Neural cell (in vitro differentiated cells): ENCODE measurements around the gene MRTFB. TPM values are rescaled to one million over a fixed set of nuclear protein-coding genes. Genes with fewer than 3 reads are reported as not detected.

Experiments used
- H2AFZ ChIP-seq: fragments of 200-600, 300-800 bp; sonication (generic), shearing (Covaris generic); 2 replicates; pipeline ENCODE4 v1.6.0; 2014; ENCODE audit warnings: low read depth, mild to moderate bottlenecking, antibody characterized with exemption, low read length, moderate library complexity
- H3F3A ChIP-seq: fragments of 200-600 bp; shearing (Covaris generic); 2 replicates; pipeline ENCODE4 v1.6.1; 2016; ENCODE audit warnings: mild to moderate bottlenecking, moderate library complexity, mixed read lengths, antibody characterized with exemption, low read length; ENCODE audit not compliant: insufficient read depth, poor library complexity, severe bottlenecking
- H3K27ac ChIP-seq: fragments of 200-600, 300-800 bp; sonication (generic), shearing (Covaris generic); 2 replicates; pipeline ENCODE4 v1.5.1; 2014; ENCODE audit warnings: mild to moderate bottlenecking, low read length, moderate library complexity
- H3K27me3 ChIP-seq: fragments of 300-800, 200-600 bp; sonication (generic), shearing (Covaris generic); 2 replicates; pipeline ENCODE4 v1.6.0; 2014; ENCODE audit warnings: mild to moderate bottlenecking, low read depth, low read length, moderate library complexity; ENCODE audit not compliant: insufficient read depth
- H3K36me3 ChIP-seq: fragments of 300-800, 200-600 bp; sonication (generic), shearing (Covaris generic); 2 replicates; pipeline ENCODE4 v1.5.1; 2014; ENCODE audit warnings: mild to moderate bottlenecking, antibody characterized with exemption, low read length, moderate library complexity; ENCODE audit not compliant: insufficient read depth
- H3K4me2 ChIP-seq: fragments of 300-800, 200-600 bp; sonication (generic), shearing (Covaris generic); 2 replicates; pipeline ENCODE4 v1.6.0; 2014; ENCODE audit warnings: mild to moderate bottlenecking, low read length
- H3K4me3 ChIP-seq: fragments of 300-800, 200-600 bp; sonication (generic), shearing (Covaris generic); 2 replicates; pipeline ENCODE4 v1.5.1; 2014; ENCODE audit warnings: mild to moderate bottlenecking, low read length, moderate library complexity
- H3K79me2 ChIP-seq: fragments of 200-600 bp; shearing (Covaris generic); replicated peaks from 2 replicates; pipeline ENCODE4 v1.6.0; 2014; ENCODE audit warnings: mild to moderate bottlenecking, low read length, moderate library complexity; ENCODE audit not compliant: insufficient read depth
- H3K9ac ChIP-seq: fragments of 300-800, 200-600 bp; sonication (generic), shearing (Covaris generic); 2 replicates; pipeline ENCODE4 v1.6.1; 2016; ENCODE audit warnings: mild to moderate bottlenecking, low read length, mixed read lengths
- H3K9me2 ChIP-seq: fragments of 200-600 bp; shearing (Covaris generic); 2 replicates; pipeline ENCODE4 v1.6.1; 2016; ENCODE audit warnings: mild to moderate bottlenecking, low read length, mixed read lengths; ENCODE audit not compliant: insufficient read depth
- H3K9me3 ChIP-seq: fragments of 200-600, 300-800 bp; sonication (generic), shearing (Covaris generic); 2 replicates; pipeline ENCODE4 v1.6.1; 2016; ENCODE audit warnings: mild to moderate bottlenecking, mixed run types, low read length, moderate library complexity, mixed read lengths
- H4K20me1 ChIP-seq: fragments of 200-600 bp; shearing (Covaris generic); 2 replicates; pipeline ENCODE4 v1.6.1; 2016; ENCODE audit warnings: mild to moderate bottlenecking, mixed run types; ENCODE audit not compliant: insufficient read depth
- CTCF ChIP-seq: fragments of 450-650 bp; IDR thresholded peaks from 2 replicates; pipeline ENCODE4 v1.5.1; 2014; ENCODE audit warnings: antibody characterized with exemption, mild to moderate bottlenecking, moderate library complexity; ENCODE audit not compliant: poor library complexity, severe bottlenecking
- EP300 ChIP-seq: fragments of 450-650 bp; conservative IDR thresholded peaks from 2 replicates; pipeline ENCODE4 v1.6.1; 2014; ENCODE audit warnings: antibody characterized with exemption, mild to moderate bottlenecking, moderate library complexity; ENCODE audit not compliant: poor library complexity, severe bottlenecking
- EZH2 ChIP-seq: fragments of 200-600, 300-800 bp; shearing (Covaris generic), sonication (generic); IDR thresholded peaks from 2 replicates; pipeline ENCODE4 v1.6.1; 2014; ENCODE audit warnings: antibody characterized with exemption, low read length, borderline replicate concordance, mild to moderate bottlenecking; ENCODE audit not compliant: insufficient read depth, poor library complexity, severe bottlenecking
- MXI1 ChIP-seq: fragments of 450-650 bp; conservative IDR thresholded peaks from 2 replicates; pipeline ENCODE4 v1.6.1; 2014; ENCODE audit warnings: antibody characterized with exemption, mild to moderate bottlenecking; ENCODE audit not compliant: poor library complexity, severe bottlenecking
- POLR2AphosphoS5 ChIP-seq: IDR thresholded peaks from 2 replicates; pipeline ENCODE4 v1.6.1; 2012
- RAD21 ChIP-seq: fragments of 450-650 bp; conservative IDR thresholded peaks from 2 replicates; pipeline ENCODE4 v1.6.1; 2014; ENCODE audit warnings: antibody characterized with exemption, mild to moderate bottlenecking, moderate library complexity
- SMC3 ChIP-seq: fragments of 450-650 bp; conservative IDR thresholded peaks from 2 replicates; pipeline ENCODE4 v1.6.1; 2014; ENCODE audit warnings: antibody characterized with exemption, mild to moderate bottlenecking, moderate library complexity; ENCODE audit not compliant: poor library complexity
- TAF1 ChIP-seq: IDR thresholded peaks from 2 replicates; pipeline ENCODE4 v1.6.1; 2012; ENCODE audit warnings: low read depth
- polyA plus RNA-seq: library from polyadenylated mRNA; depleted of rRNA; stranded (reverse); fragments of >200 nt; gene quantifications from 2 replicates; pipeline ENCODE4 v1.2.3, GENCODE V29; 2014
- TF ChIP-seq, protein P1 (sequence below): IDR thresholded peaks from 2 replicates; pipeline ENCODE4 v1.6.1; 2012; ENCODE audit warnings: borderline replicate concordance

MRTFB gene
- polyA plus RNA-seq, 1 donor from 2014 or later: 18.6 TPM

GRCh38 chr16:14252860-14253259 is 181.7 kb downstream of the MRTFB start:
- no peaks in the 10 kb centered on the region for H3K9me2 ChIP-seq
- H4K20me1 ChIP-seq: no peaks in the 10 kb centered on the region
- TF ChIP-seq RAD21 (no peak), EZH2 (no peak), EP300 (no peak), CTCF (no peak), TAF1 (no peak), POLR2AphosphoS5 (no peak), SMC3 (no peak), MXI1 (no peak)
- TF ChIP-seq, protein P1, sequence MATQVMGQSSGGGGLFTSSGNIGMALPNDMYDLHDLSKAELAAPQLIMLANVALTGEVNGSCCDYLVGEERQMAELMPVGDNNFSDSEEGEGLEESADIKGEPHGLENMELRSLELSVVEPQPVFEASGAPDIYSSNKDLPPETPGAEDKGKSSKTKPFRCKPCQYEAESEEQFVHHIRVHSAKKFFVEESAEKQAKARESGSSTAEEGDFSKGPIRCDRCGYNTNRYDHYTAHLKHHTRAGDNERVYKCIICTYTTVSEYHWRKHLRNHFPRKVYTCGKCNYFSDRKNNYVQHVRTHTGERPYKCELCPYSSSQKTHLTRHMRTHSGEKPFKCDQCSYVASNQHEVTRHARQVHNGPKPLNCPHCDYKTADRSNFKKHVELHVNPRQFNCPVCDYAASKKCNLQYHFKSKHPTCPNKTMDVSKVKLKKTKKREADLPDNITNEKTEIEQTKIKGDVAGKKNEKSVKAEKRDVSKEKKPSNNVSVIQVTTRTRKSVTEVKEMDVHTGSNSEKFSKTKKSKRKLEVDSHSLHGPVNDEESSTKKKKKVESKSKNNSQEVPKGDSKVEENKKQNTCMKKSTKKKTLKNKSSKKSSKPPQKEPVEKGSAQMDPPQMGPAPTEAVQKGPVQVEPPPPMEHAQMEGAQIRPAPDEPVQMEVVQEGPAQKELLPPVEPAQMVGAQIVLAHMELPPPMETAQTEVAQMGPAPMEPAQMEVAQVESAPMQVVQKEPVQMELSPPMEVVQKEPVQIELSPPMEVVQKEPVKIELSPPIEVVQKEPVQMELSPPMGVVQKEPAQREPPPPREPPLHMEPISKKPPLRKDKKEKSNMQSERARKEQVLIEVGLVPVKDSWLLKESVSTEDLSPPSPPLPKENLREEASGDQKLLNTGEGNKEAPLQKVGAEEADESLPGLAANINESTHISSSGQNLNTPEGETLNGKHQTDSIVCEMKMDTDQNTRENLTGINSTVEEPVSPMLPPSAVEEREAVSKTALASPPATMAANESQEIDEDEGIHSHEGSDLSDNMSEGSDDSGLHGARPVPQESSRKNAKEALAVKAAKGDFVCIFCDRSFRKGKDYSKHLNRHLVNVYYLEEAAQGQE: no peak
- no peaks in the 10 kb centered on the region for H3F3A ChIP-seq
- H3K4me2 ChIP-seq: no peak overlapping the region
- no peaks in the 10 kb centered on the region for H3K27me3 ChIP-seq
- H3K36me3 ChIP-seq: no peaks in the 10 kb centered on the region
- H2AFZ ChIP-seq: no peak overlapping the region
- H3K27ac ChIP-seq: no peak overlapping the region
- H3K9me3 ChIP-seq: no peaks in the 10 kb centered on the region
- H3K4me3 ChIP-seq: no peak overlapping the region
- no peaks in the 10 kb centered on the region for H3K79me2 ChIP-seq
- H3K9ac ChIP-seq: no peak overlapping the region

DNA sequence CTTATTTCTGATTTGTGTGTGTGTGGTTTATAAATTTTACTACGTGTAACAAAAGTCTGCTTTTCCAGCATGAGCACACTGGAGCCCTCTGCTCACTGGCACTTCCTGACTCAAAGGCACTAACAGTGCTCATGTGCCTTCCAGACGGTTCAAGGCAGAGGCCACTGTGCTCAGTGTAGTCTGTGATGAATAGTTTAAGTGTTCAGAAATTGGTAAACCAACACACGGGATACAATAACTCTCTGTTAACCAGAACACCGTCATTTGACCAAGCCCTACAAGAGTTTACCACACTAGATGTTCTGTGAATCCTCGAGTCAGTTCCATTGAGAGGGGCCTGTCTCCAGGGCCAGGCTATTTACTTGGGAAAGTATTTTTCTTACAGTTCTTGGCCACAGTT is 191.9 kb downstream of the MRTFB start:
- Histone ChIP-seq H3K27me3 (no peaks in the 10 kb centered on the region), H3K4me2 (no peak overlapping the region), H3K36me3 (peaks cover 17% of the 10 kb centered on the region), H3K27ac (no peak overlapping the region), H3K9me2 (no peaks in the 10 kb centered on the region), H2AFZ (no peak overlapping the region), H3K4me3 (no peak overlapping the region), H3K9ac (no peak overlapping the region), H4K20me1 (no peaks in the 10 kb centered on the region), H3K9me3 (no peaks in the 10 kb centered on the region), H3F3A (no peaks in the 10 kb centered on the region), H3K79me2 (no peaks in the 10 kb centered on the region)
- no peak for TF ChIP-seq POLR2AphosphoS5
- TF ChIP-seq EP300: no peak
- no peak for TF ChIP-seq TAF1
- TF ChIP-seq MXI1: no peak
- TF ChIP-seq CTCF: no peak
- TF ChIP-seq RAD21: no peak
- TF ChIP-seq EZH2: no peak
- no peak for TF ChIP-seq SMC3
- TF ChIP-seq, protein P1: no peak
